HL-60 (cell line): ENCODE data around the gene NPIPA8.
"Not testable (repeated sequence)": the region's sequence is repeated elsewhere in the genome, so short reads cannot be mapped to it uniquely, and the experiment has no call there.

Experiments
- POLR2AphosphoS5 ChIP-seq: IDR thresholded peaks from 2 replicates; pipeline ENCODE4 v1.6.1; 2012; ENCODE audit warnings: low read depth
- TF ChIP-seq, protein P1 (sequence below): IDR thresholded peaks from one replicate; pipeline ENCODE4 v1.5.1; 2011; ENCODE audit warnings: low read length, control low read depth, inconsistent platforms; ENCODE audit not compliant: insufficient read depth
- TF ChIP-seq, protein P2 (sequence below): IDR thresholded peaks from 2 replicates; pipeline ENCODE4 v1.6.1; 2012; ENCODE audit warnings: low read depth; ENCODE audit not compliant: insufficient replicate concordance

- TF ChIP-seq, protein P1, sequence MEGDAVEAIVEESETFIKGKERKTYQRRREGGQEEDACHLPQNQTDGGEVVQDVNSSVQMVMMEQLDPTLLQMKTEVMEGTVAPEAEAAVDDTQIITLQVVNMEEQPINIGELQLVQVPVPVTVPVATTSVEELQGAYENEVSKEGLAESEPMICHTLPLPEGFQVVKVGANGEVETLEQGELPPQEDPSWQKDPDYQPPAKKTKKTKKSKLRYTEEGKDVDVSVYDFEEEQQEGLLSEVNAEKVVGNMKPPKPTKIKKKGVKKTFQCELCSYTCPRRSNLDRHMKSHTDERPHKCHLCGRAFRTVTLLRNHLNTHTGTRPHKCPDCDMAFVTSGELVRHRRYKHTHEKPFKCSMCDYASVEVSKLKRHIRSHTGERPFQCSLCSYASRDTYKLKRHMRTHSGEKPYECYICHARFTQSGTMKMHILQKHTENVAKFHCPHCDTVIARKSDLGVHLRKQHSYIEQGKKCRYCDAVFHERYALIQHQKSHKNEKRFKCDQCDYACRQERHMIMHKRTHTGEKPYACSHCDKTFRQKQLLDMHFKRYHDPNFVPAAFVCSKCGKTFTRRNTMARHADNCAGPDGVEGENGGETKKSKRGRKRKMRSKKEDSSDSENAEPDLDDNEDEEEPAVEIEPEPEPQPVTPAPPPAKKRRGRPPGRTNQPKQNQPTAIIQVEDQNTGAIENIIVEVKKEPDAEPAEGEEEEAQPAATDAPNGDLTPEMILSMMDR, result not testable (repeated sequence)
- TF ChIP-seq, protein P2, sequence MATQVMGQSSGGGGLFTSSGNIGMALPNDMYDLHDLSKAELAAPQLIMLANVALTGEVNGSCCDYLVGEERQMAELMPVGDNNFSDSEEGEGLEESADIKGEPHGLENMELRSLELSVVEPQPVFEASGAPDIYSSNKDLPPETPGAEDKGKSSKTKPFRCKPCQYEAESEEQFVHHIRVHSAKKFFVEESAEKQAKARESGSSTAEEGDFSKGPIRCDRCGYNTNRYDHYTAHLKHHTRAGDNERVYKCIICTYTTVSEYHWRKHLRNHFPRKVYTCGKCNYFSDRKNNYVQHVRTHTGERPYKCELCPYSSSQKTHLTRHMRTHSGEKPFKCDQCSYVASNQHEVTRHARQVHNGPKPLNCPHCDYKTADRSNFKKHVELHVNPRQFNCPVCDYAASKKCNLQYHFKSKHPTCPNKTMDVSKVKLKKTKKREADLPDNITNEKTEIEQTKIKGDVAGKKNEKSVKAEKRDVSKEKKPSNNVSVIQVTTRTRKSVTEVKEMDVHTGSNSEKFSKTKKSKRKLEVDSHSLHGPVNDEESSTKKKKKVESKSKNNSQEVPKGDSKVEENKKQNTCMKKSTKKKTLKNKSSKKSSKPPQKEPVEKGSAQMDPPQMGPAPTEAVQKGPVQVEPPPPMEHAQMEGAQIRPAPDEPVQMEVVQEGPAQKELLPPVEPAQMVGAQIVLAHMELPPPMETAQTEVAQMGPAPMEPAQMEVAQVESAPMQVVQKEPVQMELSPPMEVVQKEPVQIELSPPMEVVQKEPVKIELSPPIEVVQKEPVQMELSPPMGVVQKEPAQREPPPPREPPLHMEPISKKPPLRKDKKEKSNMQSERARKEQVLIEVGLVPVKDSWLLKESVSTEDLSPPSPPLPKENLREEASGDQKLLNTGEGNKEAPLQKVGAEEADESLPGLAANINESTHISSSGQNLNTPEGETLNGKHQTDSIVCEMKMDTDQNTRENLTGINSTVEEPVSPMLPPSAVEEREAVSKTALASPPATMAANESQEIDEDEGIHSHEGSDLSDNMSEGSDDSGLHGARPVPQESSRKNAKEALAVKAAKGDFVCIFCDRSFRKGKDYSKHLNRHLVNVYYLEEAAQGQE, result not testable (repeated sequence)
- TF ChIP-seq POLR2AphosphoS5, result not testable (repeated sequence)
Measured at GRCh38 chr16:18384098-18384636, 47.6 kb upstream of the NPIPA8 start.
